ENCODE measurements around the gene THAP7. TPM values are rescaled to one million over a fixed set of nuclear protein-coding genes. Genes with fewer than 3 reads are reported as not detected.

THAP7 gene
- total and polyA plus RNA-seq, 2 of the 13 experiments (the other 11 are each of a cell fraction or from before 2014, with no cell fraction given): 13.0 to 25.5 TPM

GRCh38 chr22:20952544-20953341, 49.2 kb downstream of the THAP7 start (continued):
- no peak for TF ChIP-seq PRDM4 (CRISPR knock-in tag; IDR thresholded peaks at IDR 0.05; ENCODE audit: borderline replicate concordance)
- peak; percentile 39 for TF ChIP-seq POLR2G (IDR thresholded peaks at IDR 0.05; ENCODE audit: low read depth, low read length)
- TF ChIP-seq ZNF883 (CRISPR knock-in tag; IDR thresholded peaks at IDR 0.05; ENCODE audit: not compliant biosample characterization): no peak
- peak; percentile 39; the same call in 1 of the 2 replicates for TF ChIP-seq ZNF652 (CRISPR knock-in tag; IDR thresholded peaks at IDR 0.05; ENCODE audit: borderline replicate concordance, low read depth)
- peak; percentile 75; the same call in 1 of the 2 replicates for TF ChIP-seq FOXC1 (CRISPR knock-in tag; IDR thresholded peaks at IDR 0.05; ENCODE audit: borderline replicate concordance)
- 0 out of 2 replicates have a peak, but pooled peaks have one; percentile 11 for TF ChIP-seq SOX13 (IDR thresholded peaks at IDR 0.05)
- TF ChIP-seq SOX13 (CRISPR knock-in tag; conservative IDR thresholded peaks at IDR 0.05 in 1 of 2, IDR thresholded peaks at IDR 0.05 in 1 of 2): peak in 1 of 2 experiments; percentile 54; a peak in 1 of 4 replicates
- TF ChIP-seq BCL3 (CRISPR knock-in tag; IDR thresholded peaks at IDR 0.05): 0 out of 2 replicates have a peak, but pooled peaks have one; percentile 23
- TF ChIP-seq TBX2 (CRISPR knock-in tag; IDR thresholded peaks at IDR 0.05; ENCODE audit: borderline replicate concordance): peak; percentile 71; the same call in 1 of the 2 replicates
- TF ChIP-seq RAD21 (CRISPR knock-in tag; IDR thresholded peaks at IDR 0.05): no peak
- peak; percentile 43; the same call in 1 of the 2 replicates for TF ChIP-seq MAX (IDR thresholded peaks at IDR 0.05)
- TF ChIP-seq ZNF790 (CRISPR knock-in tag; IDR thresholded peaks at IDR 0.05; ENCODE audit: borderline replicate concordance): no peak
- TF ChIP-seq RNF219 (CRISPR knock-in tag; IDR thresholded peaks at IDR 0.05): no peak
- TF ChIP-seq ZMAT5 (CRISPR knock-in tag; IDR thresholded peaks at IDR 0.05; ENCODE audit: borderline replicate concordance, low read depth): no peak
- peak; percentile 45 for TF ChIP-seq HNF1B (CRISPR knock-in tag; IDR thresholded peaks at IDR 0.05)
- TF ChIP-seq HNRNPH1 (optimal IDR thresholded peaks at IDR 0.05; ENCODE audit: low read depth, low read length): no peak
- no peak for TF ChIP-seq ATF5 (CRISPR knock-in tag; IDR thresholded peaks at IDR 0.05; ENCODE audit: low read depth)
